ENCODE results near the gene RNF114.
"Not testable (repeated sequence)": the region's sequence is repeated elsewhere in the genome, so short reads cannot be mapped to it uniquely, and the experiment has no call there.

Gene RNF114

GRCh38 chr20:49985617-49986016, 49.4 kb downstream of the RNF114 start:
- no peak for DNase-seq (ENCODE audit: low read depth)

GRCh38 chr20:49986049-49986448, 49.9 kb downstream of the RNF114 start:
- DNase-seq (ENCODE audit: low read depth), result no peak

GRCh38 chr20:49987015-49987867, 51.0 kb downstream of the RNF114 start:
- no peak for DNase-seq (ENCODE audit: low read depth)

GRCh38 chr20:49987868-49988690, 51.9 kb downstream of the RNF114 start:
- DNase-seq (ENCODE audit: low read depth), result no peak

GRCh38 chr20:49989234-49990065, 53.3 kb downstream of the RNF114 start:
- DNase-seq (ENCODE audit: low read depth), result no peak

- no peak for DNase-seq (ENCODE audit: low read depth)
Observed at GRCh38 chr20:49990271-49990720, 54.1 kb downstream of the RNF114 start.

- DNase-seq (ENCODE audit: low read depth), result no peak
Observed at GRCh38 chr20:49993301-49993751, 57.1 kb downstream of the RNF114 start.

- DNase-seq (ENCODE audit: low read depth), result no peak
Observed at GRCh38 chr20:49995586-49995985, 59.4 kb downstream of the RNF114 start.

GRCh38 chr20:49998478-49999188, 62.4 kb downstream of the RNF114 start:
- DNase-seq (ENCODE audit: low read depth), result not testable (repeated sequence)

GRCh38 chr20:49999329-49999728, 63.1 kb downstream of the RNF114 start:
- DNase-seq (ENCODE audit: low read depth), result no peak

GRCh38 chr20:50000548-50001222, 64.5 kb downstream of the RNF114 start:
- DNase-seq (ENCODE audit: low read depth), result not testable (repeated sequence)

- no peak for DNase-seq (ENCODE audit: low read depth)
Observed at GRCh38 chr20:50001784-50002311, 65.7 kb downstream of the RNF114 start.

GRCh38 chr20:50003253-50003656, 67.1 kb downstream of the RNF114 start:
- no peak for DNase-seq (ENCODE audit: low read depth)
